HG02943 (cell line): ENCODE data around the gene SMIM44.
"Not testable (repeated sequence)": the region's sequence is repeated elsewhere in the genome, so short reads cannot be mapped to it uniquely, and the experiment has no call there.

Experiments used
- ATAC-seq: cut with Tn5 transposase; IDR thresholded peaks from one replicate; pipeline ENCODE4 v1.9.1; 2021; ENCODE audit warnings: mild to moderate bottlenecking, low read depth, moderate library complexity; ENCODE audit not compliant: unreplicated experiment

SMIM44 gene

GRCh38 chr19:3483226-3483628 is at the start of gene SMIM44:
TSS of gene SMIM44 (minus strand) at chr19:3483441. CDS start at chr19:3483403, 38 bp downstream.
- ATAC-seq, result no peak

- no peak for ATAC-seq
Measured at GRCh38 chr19:3533033-3533432, 49.8 kb upstream of the SMIM44 start.

- no peak for ATAC-seq
Measured at GRCh38 chr19:3532154-3532786, 49.0 kb upstream of the SMIM44 start.

GRCh38 chr19:3531716-3532115 is 48.5 kb upstream of the SMIM44 start:
- no peak for ATAC-seq

- ATAC-seq, result no peak
Measured at GRCh38 chr19:3530389-3530788, 47.1 kb upstream of the SMIM44 start.

GRCh38 chr19:3529299-3529698 is 46.1 kb upstream of the SMIM44 start:
- not testable (repeated sequence) for ATAC-seq

- no peak for ATAC-seq
Measured at GRCh38 chr19:3528539-3529211, 45.4 kb upstream of the SMIM44 start.

GRCh38 chr19:3528080-3528479 is 44.8 kb upstream of the SMIM44 start:
- ATAC-seq, result no peak

- ATAC-seq, result no peak
Measured at GRCh38 chr19:3527238-3527910, 44.1 kb upstream of the SMIM44 start.

- ATAC-seq, result no peak
Measured at GRCh38 chr19:3526507-3527237, 43.4 kb upstream of the SMIM44 start.

GRCh38 chr19:3524904-3525451 is 41.7 kb upstream of the SMIM44 start:
- ATAC-seq, result no peak

GRCh38 chr19:3524078-3524842 is 41.0 kb upstream of the SMIM44 start:
- ATAC-seq, result no peak

GRCh38 chr19:3523361-3524077 is 40.3 kb upstream of the SMIM44 start:
- no peak for ATAC-seq

- no peak for ATAC-seq
Measured at GRCh38 chr19:3522421-3523360, 39.5 kb upstream of the SMIM44 start.

- no peak for ATAC-seq
Measured at GRCh38 chr19:3521104-3521445, 37.8 kb upstream of the SMIM44 start.

- ATAC-seq, result no peak
Measured at GRCh38 chr19:3520166-3521103, 37.2 kb upstream of the SMIM44 start.

- no peak for ATAC-seq
Measured at GRCh38 chr19:3519126-3519525, 35.9 kb upstream of the SMIM44 start.
